ENCODE data around the gene PIGU.

DNA sequence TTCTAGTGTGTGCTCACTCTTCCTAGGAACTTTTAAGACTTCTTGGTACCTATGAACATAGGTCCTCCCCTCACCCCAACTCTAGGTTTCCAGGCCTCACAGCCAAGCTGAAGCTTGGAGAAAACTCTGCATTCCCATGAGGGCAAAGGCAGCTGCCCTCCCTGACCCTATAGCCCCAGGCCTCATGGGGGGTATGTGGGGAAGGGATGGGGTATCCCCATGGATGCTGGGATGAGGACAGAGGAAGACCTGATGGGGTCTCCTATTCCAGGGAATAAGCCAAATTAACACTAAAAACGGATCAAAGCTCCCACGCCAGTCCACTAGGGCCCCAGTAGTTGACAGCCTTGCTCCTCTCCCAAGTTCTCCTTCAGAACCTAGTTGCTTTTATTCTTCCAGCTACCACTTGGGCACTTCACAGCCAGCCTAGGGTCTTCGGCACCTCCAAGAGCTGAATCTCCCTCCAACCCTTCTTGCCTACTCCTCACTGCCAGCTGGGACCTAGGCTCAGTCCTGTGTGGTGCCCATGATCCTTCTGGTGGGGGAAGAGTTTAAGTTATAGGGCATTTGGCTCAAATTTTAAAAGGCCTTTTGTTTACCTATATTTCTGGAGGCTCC is 35.0 kb upstream of the PIGU start:
- no peak for TF ChIP-seq CEBPB (IDR thresholded peaks at IDR 0.05; ENCODE audit: low read depth)
- TF ChIP-seq, protein P1, sequence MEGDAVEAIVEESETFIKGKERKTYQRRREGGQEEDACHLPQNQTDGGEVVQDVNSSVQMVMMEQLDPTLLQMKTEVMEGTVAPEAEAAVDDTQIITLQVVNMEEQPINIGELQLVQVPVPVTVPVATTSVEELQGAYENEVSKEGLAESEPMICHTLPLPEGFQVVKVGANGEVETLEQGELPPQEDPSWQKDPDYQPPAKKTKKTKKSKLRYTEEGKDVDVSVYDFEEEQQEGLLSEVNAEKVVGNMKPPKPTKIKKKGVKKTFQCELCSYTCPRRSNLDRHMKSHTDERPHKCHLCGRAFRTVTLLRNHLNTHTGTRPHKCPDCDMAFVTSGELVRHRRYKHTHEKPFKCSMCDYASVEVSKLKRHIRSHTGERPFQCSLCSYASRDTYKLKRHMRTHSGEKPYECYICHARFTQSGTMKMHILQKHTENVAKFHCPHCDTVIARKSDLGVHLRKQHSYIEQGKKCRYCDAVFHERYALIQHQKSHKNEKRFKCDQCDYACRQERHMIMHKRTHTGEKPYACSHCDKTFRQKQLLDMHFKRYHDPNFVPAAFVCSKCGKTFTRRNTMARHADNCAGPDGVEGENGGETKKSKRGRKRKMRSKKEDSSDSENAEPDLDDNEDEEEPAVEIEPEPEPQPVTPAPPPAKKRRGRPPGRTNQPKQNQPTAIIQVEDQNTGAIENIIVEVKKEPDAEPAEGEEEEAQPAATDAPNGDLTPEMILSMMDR (IDR thresholded peaks at IDR 0.05 in 2 of 3, conservative IDR thresholded peaks at IDR 0.05 in 1 of 3; ENCODE audit: borderline replicate concordance in 1 of 3, insufficient read depth in 1 of 3, low read depth in 2 of 3, low read length in 2 of 3): no peak
- no peak for TF ChIP-seq EZH2phosphoT487 (IDR thresholded peaks at IDR 0.05; ENCODE audit: borderline replicate concordance)
- TF ChIP-seq POLR2AphosphoS5 (IDR thresholded peaks at IDR 0.05; ENCODE audit: low read depth, low read length): no peak
- no peak for TF ChIP-seq CBX3 (IDR thresholded peaks at IDR 0.05; ENCODE audit: low read depth)
- no peak for TF ChIP-seq POLR2A (IDR thresholded peaks at IDR 0.05; ENCODE audit: borderline replicate concordance, extremely low read depth, insufficient read depth, insufficient read length)
- TF ChIP-seq, protein P2, sequence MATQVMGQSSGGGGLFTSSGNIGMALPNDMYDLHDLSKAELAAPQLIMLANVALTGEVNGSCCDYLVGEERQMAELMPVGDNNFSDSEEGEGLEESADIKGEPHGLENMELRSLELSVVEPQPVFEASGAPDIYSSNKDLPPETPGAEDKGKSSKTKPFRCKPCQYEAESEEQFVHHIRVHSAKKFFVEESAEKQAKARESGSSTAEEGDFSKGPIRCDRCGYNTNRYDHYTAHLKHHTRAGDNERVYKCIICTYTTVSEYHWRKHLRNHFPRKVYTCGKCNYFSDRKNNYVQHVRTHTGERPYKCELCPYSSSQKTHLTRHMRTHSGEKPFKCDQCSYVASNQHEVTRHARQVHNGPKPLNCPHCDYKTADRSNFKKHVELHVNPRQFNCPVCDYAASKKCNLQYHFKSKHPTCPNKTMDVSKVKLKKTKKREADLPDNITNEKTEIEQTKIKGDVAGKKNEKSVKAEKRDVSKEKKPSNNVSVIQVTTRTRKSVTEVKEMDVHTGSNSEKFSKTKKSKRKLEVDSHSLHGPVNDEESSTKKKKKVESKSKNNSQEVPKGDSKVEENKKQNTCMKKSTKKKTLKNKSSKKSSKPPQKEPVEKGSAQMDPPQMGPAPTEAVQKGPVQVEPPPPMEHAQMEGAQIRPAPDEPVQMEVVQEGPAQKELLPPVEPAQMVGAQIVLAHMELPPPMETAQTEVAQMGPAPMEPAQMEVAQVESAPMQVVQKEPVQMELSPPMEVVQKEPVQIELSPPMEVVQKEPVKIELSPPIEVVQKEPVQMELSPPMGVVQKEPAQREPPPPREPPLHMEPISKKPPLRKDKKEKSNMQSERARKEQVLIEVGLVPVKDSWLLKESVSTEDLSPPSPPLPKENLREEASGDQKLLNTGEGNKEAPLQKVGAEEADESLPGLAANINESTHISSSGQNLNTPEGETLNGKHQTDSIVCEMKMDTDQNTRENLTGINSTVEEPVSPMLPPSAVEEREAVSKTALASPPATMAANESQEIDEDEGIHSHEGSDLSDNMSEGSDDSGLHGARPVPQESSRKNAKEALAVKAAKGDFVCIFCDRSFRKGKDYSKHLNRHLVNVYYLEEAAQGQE (IDR thresholded peaks at IDR 0.05; ENCODE audit: low read depth): no peak
- TF ChIP-seq, protein P3, sequence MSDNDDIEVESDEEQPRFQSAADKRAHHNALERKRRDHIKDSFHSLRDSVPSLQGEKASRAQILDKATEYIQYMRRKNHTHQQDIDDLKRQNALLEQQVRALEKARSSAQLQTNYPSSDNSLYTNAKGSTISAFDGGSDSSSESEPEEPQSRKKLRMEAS (IDR thresholded peaks at IDR 0.05): no peak
- no peak for TF ChIP-seq RAD21 (IDR thresholded peaks at IDR 0.05; ENCODE audit: low read depth)
- TF ChIP-seq JUND (IDR thresholded peaks at IDR 0.05): no peak
- TF ChIP-seq ZNF274 (IDR thresholded peaks at IDR 0.05; ENCODE audit: low read depth, low read length): no peak
